Stimulated activated CD8-positive, alpha-beta memory T cell treated with anti-CD3 and anti-CD28 coated beads, Interleukin-15, amount 100 ng/mL, for 48 hours (primary cell): Measurements from ENCODE around the gene UNC45A.
"Not testable (repeated sequence)": the region's sequence is repeated elsewhere in the genome, so short reads cannot be mapped to it uniquely, and the experiment has no call there.

Source experiments
- DNase-seq, 2 donors: peaks; one replicate each; pipeline ENCODE4 v3.0.0-alpha.2; 2020; ENCODE audit warnings: low read depth in 2 of 2

UNC45A gene

DNA sequence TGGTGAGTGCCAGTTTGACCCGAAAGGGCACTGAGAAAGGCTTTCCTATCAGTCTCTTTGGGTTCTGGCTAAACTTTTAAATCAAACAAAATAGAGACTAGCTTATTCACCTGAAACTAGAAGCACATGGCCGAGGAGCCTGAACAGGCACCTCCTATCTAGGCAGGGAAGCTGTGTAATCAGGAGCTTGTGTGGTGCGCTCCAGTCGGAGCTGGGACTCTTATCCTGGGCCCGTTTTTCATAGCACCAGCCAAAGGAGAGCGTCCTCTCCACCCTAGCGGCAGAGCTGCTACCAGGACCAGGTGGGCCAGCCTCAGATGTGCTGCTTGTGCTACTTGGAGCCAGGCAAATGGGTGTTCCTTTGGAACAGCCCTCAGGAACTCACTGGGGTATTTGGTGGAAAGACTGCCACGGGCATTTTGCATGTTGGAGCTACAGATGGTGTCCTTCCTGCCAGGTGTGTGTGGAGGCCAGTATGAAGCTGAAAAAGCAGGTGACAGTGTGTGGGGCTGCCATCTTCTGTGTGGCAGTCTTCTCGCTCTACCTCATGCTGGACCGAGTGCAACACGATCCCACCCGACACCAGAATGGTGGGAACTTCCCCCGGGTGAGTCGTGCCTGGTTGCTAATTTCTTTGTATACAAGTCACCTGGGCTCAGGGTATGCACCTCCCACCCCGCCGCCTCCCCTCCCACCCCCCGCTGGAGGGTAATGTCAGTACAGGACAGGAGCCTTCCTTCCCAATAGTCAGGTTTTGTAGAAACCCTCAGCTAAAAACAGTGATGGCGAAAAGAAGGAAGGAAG lies 31.1 kb upstream of the UNC45A start:
- no peak for DNase-seq

DNA sequence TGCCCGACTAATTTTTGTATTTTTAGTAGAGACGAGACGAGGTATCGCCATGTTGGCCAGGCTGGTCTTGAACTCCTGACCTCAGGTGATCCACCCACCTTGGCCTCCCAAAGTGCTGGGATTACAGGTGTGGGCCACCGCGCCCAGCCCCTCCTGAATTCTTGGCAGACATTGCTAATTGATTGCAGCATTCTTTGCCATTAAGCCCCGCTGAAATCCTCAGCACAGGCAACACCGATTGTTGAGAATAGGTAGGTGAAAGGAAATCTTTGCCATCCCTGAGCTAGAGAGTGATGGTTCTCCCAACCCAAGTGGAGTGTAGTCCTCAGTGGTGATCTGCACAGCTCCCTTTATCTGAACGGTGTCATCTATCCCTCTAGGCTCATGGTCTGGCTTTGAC lies 30.3 kb upstream of the UNC45A start:
- no peak for DNase-seq

DNA sequence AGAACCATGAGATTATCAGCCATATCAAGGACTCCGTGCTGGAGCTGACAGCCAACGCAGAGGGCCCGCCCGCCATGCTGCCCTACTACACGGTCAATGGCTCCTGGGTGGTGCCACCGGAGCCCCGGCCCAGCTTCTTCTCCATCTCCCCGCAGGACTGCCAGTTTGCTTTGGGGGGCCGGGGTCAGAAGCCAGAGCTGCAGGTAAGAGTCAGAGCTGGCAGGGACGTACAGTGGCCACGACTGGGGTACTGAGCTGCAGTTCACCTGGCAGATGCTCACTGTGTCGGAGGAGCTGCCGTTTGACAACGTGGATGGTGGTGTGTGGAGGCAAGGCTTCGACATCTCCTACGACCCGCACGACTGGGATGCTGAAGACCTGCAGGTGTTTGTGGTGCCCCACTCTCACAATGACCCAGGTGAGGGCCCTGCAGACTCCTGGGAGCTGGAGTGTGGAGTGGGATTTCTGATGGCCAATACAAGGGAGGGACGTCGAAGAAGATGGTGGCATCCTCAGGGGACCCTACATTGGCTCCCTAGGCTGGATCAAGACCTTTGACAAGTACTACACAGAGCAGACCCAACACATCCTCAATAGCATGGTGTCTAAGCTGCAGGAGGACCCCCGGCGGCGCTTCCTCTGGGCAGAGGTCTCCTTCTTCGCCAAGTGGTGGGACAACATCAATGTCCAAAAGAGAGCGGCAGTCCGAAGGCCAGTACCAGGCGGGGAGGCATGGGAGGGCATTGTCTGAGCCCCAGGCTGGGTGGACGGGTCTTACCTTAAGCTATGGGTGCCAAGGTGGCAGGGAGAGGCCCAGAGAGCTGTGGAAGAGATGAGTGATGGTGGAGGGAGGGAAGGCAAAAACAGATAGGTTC lies 29.5 kb upstream of the UNC45A start:
- DNase-seq = no peak

DNA sequence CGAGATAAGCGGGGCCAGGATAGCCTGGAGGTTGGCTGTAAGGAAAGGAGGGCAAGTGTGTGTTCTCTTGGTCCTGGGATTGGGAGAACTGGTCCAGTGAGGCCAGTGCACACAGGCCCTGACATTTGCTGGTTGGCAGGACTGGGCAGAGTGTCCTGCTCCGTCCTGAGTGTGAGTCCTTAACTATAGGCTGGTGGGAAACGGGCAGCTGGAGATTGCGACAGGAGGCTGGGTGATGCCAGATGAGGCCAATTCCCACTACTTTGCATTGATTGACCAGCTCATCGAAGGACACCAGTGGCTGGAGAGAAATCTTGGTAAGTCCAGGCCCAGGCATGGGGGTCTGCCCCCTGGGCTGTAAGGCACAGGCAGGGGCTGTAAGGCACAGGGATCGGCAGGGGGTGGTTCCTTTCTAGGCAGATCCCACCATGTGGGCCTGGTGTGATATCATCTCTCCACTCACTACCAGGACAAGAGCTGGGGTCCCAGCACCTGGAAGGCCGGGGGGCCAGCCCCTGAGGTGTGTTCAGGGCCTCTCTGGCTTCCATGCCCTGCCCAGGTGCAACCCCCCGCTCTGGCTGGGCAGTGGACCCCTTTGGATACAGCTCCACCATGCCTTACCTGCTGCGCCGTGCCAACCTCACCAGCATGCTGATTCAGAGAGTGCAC lies 28.8 kb upstream of the UNC45A start:
- no peak for DNase-seq

DNA sequence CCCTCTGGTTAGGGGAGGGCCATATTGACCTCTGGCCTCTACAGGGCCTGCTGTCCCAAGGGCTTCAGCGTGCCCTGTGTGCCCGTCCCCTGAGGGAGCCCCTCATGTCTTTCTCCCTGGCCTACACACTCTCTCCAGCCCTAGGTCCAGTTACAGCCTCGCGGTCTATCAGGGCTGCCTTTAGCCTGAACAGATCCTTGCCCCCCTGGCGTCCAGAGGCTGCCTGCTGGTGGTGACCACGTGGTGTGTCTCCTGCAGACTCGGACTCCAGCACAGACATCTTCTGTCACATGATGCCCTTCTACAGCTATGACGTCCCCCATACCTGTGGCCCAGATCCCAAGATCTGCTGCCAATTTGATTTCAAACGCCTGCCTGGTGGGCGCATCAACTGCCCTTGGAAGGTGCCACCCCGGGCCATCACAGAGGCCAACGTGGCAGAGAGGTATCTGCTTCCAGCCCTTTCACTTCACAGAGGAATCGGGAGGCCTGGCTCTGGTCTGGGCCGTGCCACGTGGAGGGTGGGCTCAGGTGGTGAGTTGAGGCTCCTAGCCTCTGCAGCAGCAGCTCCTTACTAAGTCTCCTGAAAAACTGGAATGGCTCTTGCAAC lies 27.9 kb upstream of the UNC45A start:
- DNase-seq = no peak

DNA sequence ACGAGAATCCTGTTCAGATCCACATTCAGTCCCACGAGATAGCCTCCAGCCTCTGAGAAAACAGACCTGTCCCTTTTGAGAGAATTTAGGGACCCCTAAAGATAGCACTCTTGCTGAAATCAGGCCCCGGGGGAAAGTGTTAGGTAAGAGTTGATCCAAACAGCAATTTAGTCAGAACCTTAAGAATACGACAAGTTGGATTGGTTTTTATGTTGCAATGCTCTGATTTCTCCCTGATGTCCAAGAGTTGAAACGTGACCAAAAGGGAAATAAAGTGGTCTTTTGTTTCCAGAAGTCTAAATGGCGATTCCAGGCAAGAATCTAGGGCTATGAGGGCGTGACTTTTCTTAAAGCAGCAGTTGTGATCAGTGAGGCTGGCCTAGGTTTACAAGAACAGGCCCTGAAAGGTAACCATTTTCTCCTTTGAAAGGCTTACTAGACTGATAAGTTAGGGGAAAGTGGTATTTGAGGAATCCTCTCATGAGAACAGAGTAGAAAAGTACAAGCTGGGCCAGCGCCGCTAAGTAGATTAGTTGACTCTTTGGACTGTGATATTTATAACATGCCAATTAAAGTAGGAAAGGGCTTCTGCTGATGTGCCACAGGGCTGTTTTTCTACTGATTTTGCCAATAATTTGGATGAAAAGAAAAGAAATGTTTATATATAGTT lies 27.1 kb upstream of the UNC45A start:
- DNase-seq = no peak

DNA sequence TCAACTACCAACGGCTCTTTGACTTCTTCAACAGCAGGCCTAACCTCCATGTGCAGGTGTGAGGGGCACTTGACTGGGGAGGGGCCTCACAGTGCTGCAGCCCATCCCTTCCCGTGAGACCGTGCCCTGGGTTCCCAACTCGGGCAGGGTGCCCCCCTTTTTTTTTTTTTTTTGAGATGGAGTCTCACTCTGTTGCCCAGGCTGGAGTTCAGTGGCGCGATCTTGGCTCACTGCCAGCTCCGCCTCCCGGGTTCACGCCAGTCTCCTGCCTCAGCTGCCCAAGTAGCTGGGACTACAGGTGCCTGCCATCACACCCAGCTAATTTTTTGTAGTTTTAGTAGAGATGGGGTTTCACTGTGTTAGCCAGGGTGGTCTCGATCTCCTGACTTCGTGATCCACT lies 25.6 kb upstream of the UNC45A start:
- DNase-seq = not testable (repeated sequence)

DNA sequence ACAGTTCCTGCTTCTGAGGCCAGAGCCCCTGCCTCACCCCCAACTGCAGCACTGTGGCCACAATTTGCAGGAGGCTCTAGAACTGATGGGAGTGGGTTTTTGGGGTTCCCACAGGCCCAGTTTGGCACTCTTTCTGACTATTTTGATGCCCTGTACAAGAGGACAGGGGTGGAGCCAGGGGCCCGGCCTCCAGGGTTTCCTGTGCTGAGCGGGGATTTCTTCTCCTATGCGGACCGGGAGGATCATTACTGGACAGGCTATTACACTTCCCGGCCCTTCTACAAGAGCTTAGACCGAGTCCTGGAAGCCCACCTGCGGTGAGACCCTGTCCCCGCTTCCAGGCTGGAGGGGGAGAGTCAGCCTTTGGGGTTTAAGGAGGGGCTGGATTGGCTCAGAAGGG lies 25.1 kb upstream of the UNC45A start:
- no peak for DNase-seq

DNA sequence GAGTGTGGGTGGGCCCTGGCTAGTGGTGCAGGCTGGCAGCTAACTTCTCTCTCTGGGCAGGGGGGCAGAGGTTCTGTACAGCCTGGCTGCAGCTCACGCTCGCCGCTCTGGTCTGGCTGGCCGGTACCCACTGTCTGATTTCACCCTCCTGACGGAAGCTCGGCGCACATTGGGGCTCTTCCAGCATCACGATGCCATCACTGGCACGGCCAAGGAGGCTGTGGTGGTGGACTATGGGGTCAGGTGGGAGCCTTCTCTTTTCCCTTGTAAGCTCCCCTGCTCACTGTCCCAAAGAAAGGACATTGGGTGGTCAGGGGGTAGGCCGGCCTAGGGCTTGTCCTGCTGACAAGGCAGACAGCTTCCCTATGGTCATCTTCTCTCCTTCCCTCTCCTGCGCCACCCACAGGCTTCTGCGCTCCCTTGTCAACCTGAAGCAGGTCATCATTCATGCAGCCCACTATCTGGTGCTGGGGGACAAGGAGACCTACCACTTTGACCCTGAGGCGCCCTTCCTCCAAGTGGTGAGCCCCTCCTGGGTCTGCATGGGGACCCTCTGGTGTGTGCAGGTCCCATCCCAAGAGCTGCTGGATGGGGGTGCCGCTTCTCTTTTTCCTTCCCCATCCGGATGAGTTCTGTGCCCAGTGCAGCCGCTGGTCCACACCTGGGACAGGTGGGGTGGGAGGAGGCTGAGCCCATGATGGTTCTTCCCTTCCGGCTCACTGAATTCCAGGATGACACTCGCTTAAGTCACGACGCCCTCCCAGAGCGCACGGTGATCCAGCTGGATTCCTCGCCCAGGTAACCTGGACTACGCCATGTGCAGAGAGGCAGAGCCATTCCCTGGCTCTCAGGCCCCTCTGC lies 24.4 kb upstream of the UNC45A start:
- no peak for DNase-seq

DNA sequence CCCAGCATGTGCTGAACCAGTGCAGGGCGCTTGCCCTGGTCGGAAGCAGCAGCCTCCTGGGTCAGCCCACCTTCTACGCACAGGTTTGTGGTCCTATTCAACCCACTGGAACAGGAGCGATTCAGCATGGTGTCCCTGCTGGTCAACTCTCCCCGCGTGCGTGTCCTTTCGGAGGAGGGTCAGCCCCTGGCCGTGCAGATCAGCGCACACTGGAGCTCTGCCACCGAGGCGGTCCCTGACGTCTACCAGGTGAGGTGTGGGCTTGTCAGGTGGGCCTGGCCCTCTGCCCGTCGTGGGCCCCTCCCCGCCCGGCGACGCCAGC lies 23.8 kb upstream of the UNC45A start:
- DNase-seq = no peak

DNA sequence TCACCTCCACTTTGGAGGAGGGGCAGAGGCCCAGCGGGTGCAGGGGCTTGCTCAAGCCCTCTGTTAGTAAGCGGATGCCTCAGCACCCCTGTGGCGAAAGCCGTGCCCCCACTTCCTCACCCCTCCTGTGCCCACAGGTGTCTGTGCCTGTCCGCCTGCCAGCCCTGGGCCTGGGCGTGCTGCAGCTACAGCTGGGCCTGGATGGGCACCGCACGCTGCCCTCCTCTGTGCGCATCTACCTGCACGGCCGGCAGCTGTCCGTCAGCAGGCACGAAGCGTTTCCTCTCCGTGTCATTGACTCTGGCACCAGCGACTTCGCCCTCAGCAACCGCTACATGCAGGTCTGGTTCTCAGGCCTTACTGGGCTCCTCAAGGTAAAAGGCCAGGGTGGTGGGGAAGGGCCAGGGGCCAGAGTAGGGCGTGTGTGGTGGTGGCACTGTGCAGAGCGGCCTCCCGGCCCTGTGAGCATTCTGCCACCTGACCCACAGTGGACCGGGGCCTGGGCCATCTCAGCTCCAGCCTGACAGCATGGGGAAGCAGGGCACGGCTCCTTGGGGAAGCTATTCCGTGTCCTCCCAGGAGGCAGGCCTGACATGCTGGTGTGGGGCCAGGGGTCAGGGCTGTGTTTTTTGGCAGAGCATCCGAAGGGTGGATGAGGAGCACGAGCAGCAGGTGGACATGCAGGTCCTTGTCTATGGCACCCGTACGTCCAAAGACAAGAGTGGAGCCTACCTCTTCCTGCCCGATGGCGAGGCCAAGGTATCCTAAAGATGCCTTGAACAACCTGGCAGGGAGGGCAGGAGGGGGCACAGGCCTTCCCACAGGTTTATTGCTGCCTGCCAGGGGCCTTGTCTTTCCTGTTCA lies 22.9 kb upstream of the UNC45A start:
- DNase-seq = no peak

DNA sequence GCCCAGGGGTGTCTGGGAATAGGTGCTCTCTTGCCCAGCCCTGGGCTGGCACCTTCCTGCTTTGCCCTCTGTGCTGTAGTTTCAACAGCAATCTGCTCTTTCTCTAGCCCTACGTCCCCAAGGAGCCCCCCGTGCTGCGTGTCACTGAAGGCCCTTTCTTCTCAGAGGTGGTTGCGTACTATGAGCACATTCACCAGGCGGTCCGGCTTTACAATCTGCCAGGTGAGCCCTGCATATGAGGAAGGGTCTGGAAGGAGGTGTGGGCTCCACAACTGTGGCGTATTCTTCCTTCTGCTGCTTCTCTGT lies 22.4 kb upstream of the UNC45A start:
- no peak for DNase-seq

DNA sequence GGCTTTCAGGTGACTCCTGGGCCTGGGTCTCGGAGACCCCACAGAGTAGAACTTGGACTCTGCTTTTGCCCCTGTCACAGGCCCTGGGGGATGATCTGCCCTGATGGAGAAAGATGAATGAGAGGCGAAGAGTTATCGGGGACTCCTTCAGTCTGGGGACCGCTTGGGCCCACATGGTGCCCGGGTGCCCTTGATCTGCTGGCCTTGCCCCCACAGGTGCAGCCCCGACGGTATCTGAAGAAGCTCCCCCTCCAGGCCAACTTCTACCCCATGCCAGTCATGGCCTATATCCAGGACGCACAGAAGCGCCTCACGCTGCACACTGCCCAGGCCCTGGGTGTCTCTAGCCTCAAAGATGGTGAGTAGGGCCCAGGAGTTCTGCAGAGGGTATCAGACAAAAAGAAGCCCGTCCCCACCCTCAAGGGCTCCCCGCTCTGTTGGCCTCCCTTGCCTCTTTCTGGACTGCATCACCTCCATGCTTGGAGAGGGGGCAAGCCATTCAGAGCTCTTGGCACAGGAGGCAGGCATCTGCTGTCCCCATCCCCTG lies 21.6 kb upstream of the UNC45A start:
- no peak for DNase-seq

DNA sequence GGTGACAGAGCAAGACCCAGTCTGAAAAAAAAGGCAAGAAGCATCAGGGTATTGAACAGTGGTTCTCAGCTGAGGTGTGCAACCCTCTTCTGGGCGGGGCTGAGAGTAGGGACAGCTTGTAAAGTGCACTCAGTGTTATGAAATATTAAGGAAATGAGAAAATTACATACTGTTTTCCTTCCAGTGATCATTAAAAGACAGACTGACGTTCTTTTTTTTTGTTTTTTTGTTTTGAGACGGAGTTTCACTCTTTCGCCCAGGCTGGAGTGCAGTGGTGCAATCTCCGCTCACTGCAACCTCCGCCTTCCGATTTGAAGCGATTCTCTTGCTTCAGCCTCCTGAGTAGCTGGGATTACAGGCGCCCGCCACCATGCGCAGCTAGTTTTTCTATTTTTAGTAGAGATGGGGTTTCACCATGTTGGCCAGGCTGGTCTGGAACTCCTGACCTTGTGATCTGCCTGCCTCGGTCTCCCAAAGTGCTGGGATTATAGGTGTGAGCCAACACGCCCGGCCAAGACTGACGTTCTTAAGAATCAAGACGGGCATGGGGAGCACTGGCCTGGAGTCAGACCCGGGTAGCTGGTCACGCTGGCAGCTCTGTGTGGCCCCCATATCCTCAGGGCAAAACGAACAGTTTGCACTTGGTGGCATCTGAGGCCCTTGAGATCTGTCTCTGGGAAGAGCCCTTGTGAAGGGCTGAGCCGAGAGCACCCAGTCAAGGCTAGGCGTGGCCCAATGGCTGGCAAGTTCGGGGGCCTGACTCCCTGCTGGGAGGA lies 20.6 kb upstream of the UNC45A start:
- DNase-seq = no peak

DNA sequence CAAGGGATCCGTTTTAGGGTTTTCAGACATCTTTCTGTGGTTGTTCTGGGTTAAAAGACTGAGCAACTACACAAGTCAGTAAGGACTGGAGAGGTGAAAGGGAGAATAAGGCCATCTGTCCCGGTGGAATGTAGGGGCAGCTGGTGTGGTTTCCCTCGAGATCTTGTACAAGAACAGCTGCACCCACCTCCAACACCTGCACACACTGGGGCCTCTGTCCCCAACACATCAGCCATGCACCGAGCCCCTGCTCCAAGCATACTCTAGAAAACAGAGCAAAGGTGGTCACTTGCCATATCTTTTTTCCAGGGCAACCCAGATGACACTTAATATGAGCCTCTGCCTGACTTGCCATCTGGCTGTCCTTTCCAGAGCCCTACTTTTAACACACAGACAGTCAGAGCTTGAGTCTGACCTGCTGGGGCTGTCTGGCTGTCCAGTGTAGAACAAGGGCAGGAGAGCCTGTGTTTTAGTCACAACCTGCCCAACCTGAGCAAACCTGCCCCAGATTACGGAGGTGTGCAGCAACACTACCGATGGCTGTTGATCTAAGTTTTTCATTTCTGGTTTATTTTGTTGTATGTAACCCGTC lies 19.8 kb upstream of the UNC45A start:
- DNase-seq = no peak

DNA sequence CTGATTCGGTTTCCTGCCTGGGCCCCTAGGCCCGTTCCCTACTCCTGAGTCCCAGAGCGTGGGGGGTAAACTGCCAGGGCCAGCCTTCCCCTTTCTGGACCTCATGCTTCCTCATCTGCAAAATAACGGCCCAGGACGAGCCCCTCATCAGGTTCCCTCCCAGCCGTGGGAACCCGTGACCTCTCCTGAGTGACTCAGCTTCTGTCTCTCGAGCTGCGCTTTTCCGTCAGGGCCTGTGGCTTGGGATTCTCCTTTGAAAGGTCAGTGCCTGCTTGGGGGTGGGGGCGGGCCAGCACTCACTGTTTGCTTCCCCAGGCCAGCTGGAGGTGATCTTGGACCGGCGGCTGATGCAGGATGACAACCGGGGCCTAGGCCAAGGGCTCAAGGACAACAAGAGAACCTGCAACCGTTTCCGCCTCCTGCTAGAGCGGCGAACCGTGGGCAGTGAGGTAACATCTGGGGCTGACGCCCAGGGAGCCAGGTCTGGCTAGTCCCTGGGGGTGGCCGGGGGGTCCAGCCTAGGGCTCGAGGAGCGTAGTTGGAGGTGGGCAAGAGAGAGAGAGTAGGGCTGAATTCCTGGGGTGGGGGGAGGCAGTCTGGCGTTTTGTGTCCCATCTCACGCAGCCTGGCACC lies 19.2 kb upstream of the UNC45A start:
- DNase-seq = no peak

DNA sequence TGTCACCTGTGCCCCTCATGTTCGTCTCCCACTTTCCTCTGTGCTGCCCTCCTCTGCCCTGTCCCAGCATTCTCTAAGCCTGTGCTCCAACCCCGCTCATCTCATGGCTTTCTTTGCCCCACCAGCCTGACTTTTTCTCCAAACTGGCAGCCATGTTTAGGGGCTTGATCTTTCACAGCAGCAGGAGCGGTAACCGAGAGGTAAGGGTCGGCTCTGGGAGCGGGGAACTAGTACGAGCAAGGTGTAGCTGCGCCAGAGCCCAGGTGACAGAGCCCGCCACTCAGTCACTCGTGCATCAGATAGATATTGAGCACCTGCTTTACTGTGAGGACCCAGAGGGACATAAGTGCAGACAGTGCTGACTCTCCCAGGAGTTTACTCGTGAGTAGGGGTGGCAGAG lies 18.6 kb upstream of the UNC45A start:
- DNase-seq = no peak

DNA sequence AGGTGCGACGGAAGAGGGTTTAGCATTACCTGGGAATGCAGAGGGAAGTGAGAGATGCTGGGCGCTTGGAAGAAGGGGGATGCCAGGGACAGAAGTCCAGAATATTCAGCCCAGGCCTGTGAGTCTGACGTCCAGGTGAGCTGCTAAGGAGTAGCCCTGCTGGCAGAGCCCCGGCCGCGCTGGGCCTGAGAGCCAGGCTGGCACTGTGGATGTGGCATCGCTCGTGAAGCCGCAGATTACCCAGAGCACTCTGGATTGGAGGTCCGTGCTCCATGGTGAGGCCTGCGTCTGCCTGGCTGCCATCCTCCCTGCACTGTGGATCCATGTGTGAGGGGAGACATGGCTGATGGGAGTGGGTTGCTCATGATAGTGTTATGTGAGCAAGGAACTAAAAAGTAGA lies 17.5 kb upstream of the UNC45A start:
- DNase-seq = no peak
